ENCODE results near the gene IFRD1.

Gene IFRD1

DNA sequence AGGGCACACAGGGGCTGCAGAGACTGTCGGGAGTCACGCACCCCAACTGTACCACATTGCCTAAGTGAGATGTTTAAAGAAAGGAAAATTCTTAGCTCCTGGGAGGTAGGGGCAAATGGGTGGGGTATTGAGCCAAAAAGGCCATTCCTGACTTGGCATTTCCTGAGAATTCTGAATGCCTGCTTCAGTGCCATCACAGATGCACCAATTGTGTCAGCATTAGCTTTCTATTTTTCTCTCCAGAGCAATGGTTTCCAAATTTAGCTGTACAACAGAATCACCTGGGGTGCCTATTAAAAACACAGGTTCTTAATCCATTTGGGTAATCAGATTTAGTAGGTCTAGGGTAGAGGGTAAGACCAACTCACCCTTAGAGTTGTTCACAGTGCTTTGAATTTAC is 73.6 kb downstream of the IFRD1 start:
- Histone ChIP-seq H3K27ac (ENCODE audit: low read length) (no peak overlapping the region), H3K9me3 (ENCODE audit: control insufficient read depth in 1 of 2, low read length in 2 of 2) (no peaks in the 10 kb centered on the region), H3K36me3 (ENCODE audit: control insufficient read depth in 1 of 2, insufficient read depth in 2 of 2, low read length in 2 of 2) (no peaks in the 10 kb centered on the region), H3K4me3 (ENCODE audit: low read depth in 1 of 2, low read length in 2 of 2) (no peak overlapping the region), H3K4me1 (ENCODE audit: control insufficient read depth in 1 of 2, insufficient read depth in 2 of 2, low read length in 2 of 2) (no peaks in the 10 kb centered on the region), H3K27me3 (ENCODE audit: low read depth, low read length) (no peaks in the 10 kb centered on the region)
